Measurements from ENCODE around the gene TAX1BP3. TPM values are rescaled to one million over a fixed set of nuclear protein-coding genes. Genes with fewer than 3 reads are reported as not detected.
A peak's percentile ranks its signal among the peaks of the same experiment; 100 is the strongest.

Gene TAX1BP3
- total and polyA plus RNA-seq, 2 of the 13 experiments (the other 11 are each of a cell fraction or from before 2014, with no cell fraction given): 16.7 to 45.1 TPM

DNA sequence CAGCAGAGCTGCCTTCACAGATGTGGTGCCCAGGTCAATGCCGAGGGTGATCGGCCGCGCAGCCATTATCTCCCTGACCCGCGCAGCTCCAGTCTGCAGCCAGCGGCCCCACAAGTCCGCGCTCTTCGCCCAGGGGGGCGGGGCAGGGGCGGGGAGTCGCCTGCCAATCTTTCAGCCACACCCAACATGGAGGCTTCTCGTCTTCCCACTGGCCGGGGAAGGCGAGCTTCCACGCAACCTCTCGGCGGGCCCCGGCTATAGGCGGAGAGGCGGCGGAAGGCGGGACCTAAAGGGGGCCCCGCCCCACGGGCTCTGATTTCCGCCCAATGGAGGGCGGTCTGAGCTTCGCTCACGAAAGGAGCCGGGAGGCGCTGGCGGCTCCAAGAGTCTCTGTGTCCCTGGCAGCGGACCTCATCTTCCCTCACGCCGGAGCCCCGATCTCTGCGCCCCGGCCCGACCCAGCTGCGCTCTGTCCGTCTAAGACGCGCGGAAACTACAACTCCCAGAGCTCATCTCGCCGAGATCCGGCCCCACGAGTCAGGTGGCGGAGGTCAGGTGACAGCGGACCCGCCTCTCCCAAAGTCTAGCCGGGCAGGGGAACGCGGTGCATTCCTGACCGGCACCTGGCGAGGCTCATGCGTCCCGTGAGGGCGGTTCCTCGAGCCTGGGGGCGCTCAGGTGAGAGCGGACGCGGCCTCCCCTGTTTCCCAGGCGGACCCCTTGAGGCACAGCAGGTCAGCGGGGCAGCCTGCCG is 32.0 kb downstream of the TAX1BP3 start, which contains the start of the genes CTNS and SHPK (continued):
- TF ChIP-seq, protein P1, sequence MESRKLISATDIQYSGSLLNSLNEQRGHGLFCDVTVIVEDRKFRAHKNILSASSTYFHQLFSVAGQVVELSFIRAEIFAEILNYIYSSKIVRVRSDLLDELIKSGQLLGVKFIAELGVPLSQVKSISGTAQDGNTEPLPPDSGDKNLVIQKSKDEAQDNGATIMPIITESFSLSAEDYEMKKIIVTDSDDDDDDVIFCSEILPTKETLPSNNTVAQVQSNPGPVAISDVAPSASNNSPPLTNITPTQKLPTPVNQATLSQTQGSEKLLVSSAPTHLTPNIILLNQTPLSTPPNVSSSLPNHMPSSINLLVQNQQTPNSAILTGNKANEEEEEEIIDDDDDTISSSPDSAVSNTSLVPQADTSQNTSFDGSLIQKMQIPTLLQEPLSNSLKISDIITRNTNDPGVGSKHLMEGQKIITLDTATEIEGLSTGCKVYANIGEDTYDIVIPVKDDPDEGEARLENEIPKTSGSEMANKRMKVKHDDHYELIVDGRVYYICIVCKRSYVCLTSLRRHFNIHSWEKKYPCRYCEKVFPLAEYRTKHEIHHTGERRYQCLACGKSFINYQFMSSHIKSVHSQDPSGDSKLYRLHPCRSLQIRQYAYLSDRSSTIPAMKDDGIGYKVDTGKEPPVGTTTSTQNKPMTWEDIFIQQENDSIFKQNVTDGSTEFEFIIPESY (CRISPR knock-in tag; IDR thresholded peaks at IDR 0.05): no peak
- TF ChIP-seq DMAP1 (CRISPR knock-in tag; IDR thresholded peaks at IDR 0.05): peak; percentile 66
- no peak for TF ChIP-seq MLLT10 (CRISPR knock-in tag; IDR thresholded peaks at IDR 0.05)
- peak; percentile 64; the same call in 1 of the 2 replicates for TF ChIP-seq ZHX1 (CRISPR knock-in tag; IDR thresholded peaks at IDR 0.05; ENCODE audit: low read depth)
- TF ChIP-seq, protein P2, sequence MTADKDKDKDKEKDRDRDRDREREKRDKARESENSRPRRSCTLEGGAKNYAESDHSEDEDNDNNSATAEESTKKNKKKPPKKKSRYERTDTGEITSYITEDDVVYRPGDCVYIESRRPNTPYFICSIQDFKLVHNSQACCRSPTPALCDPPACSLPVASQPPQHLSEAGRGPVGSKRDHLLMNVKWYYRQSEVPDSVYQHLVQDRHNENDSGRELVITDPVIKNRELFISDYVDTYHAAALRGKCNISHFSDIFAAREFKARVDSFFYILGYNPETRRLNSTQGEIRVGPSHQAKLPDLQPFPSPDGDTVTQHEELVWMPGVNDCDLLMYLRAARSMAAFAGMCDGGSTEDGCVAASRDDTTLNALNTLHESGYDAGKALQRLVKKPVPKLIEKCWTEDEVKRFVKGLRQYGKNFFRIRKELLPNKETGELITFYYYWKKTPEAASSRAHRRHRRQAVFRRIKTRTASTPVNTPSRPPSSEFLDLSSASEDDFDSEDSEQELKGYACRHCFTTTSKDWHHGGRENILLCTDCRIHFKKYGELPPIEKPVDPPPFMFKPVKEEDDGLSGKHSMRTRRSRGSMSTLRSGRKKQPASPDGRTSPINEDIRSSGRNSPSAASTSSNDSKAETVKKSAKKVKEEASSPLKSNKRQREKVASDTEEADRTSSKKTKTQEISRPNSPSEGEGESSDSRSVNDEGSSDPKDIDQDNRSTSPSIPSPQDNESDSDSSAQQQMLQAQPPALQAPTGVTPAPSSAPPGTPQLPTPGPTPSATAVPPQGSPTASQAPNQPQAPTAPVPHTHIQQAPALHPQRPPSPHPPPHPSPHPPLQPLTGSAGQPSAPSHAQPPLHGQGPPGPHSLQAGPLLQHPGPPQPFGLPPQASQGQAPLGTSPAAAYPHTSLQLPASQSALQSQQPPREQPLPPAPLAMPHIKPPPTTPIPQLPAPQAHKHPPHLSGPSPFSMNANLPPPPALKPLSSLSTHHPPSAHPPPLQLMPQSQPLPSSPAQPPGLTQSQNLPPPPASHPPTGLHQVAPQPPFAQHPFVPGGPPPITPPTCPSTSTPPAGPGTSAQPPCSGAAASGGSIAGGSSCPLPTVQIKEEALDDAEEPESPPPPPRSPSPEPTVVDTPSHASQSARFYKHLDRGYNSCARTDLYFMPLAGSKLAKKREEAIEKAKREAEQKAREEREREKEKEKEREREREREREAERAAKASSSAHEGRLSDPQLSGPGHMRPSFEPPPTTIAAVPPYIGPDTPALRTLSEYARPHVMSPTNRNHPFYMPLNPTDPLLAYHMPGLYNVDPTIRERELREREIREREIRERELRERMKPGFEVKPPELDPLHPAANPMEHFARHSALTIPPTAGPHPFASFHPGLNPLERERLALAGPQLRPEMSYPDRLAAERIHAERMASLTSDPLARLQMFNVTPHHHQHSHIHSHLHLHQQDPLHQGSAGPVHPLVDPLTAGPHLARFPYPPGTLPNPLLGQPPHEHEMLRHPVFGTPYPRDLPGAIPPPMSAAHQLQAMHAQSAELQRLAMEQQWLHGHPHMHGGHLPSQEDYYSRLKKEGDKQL (CRISPR knock-in tag; IDR thresholded peaks at IDR 0.05; ENCODE audit: low read depth): no peak
- no peak for TF ChIP-seq SRY (CRISPR knock-in tag; IDR thresholded peaks at IDR 0.05)
- TF ChIP-seq NCOA1 (CRISPR knock-in tag; IDR thresholded peaks at IDR 0.05): no peak
- no peak; the same call in none of the 2 replicates for TF ChIP-seq ZBTB20 (CRISPR knock-in tag; IDR thresholded peaks at IDR 0.05; ENCODE audit: borderline replicate concordance, low read depth)
- TF ChIP-seq, protein P3, sequence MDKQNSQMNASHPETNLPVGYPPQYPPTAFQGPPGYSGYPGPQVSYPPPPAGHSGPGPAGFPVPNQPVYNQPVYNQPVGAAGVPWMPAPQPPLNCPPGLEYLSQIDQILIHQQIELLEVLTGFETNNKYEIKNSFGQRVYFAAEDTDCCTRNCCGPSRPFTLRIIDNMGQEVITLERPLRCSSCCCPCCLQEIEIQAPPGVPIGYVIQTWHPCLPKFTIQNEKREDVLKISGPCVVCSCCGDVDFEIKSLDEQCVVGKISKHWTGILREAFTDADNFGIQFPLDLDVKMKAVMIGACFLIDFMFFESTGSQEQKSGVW (CRISPR knock-in tag; IDR thresholded peaks at IDR 0.05; ENCODE audit: borderline replicate concordance): no peak
- peak; percentile 9; the same call in 1 of the 2 replicates for TF ChIP-seq NCOA2 (CRISPR knock-in tag; IDR thresholded peaks at IDR 0.05)
- TF ChIP-seq, protein P4, sequence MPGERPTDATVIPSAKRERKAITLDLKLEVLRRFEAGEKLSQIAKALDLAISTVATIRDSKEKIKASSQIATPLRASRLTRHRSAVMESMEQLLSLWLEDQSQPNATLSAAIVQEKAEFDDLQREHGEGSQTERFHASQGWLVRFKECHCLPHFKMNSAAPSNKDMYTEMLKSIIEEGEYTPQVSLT (CRISPR knock-in tag; IDR thresholded peaks at IDR 0.05; ENCODE audit: borderline replicate concordance, low read depth): no peak
- peak; percentile 53 for TF ChIP-seq KDM4B (CRISPR knock-in tag; IDR thresholded peaks at IDR 0.05)
- TF ChIP-seq HDAC1 (CRISPR knock-in tag; IDR thresholded peaks at IDR 0.05): peak; percentile 96
- no peak for TF ChIP-seq ZNF3 (CRISPR knock-in tag; IDR thresholded peaks at IDR 0.05)
- no peak for TF ChIP-seq GTF3A (CRISPR knock-in tag; conservative IDR thresholded peaks at IDR 0.05)
- TF ChIP-seq ZNF773 (CRISPR knock-in tag; IDR thresholded peaks at IDR 0.05; ENCODE audit: borderline replicate concordance): no peak; the same call in 1 of the 2 replicates
- TF ChIP-seq TARDBP (CRISPR knock-in tag; IDR thresholded peaks at IDR 0.05): 0 out of 2 replicates have a peak, but pooled peaks have one; percentile 32
- TF ChIP-seq ZNF253 (CRISPR knock-in tag; IDR thresholded peaks at IDR 0.05; ENCODE audit: borderline replicate concordance): peak; percentile 89; the same call in 1 of the 2 replicates
